CD4-positive, alpha-beta T cell treated with Interleukin-12 subunit alpha and Interleukin-12 subunit beta, for 1 hour (primary cell): ENCODE measurements around the gene CNTN4.

Experiments used
- DNase-seq: peaks from one replicate; pipeline ENCODE4 v3.0.0-alpha.2; 2020

Gene CNTN4

GRCh38 chr3:2423143-2423542 is 324.5 kb downstream of the CNTN4 start:
- DNase-seq: no peak

- no peak for DNase-seq
These were observed 342.9 kb downstream of the CNTN4 start for GRCh38 chr3:2441558-2441957.

GRCh38 chr3:2446146-2446545 is 347.5 kb downstream of the CNTN4 start:
- no peak for DNase-seq

- DNase-seq: no peak
These were observed 353.6 kb downstream of the CNTN4 start for GRCh38 chr3:2452249-2452648.

GRCh38 chr3:2454865-2455264 is 356.2 kb downstream of the CNTN4 start:
- DNase-seq: no peak

- no peak for DNase-seq
These were observed 358.1 kb downstream of the CNTN4 start for GRCh38 chr3:2456788-2457187.

GRCh38 chr3:2458816-2459215 is 360.1 kb downstream of the CNTN4 start:
- no peak for DNase-seq

GRCh38 chr3:2465842-2466241 is 367.2 kb downstream of the CNTN4 start:
- DNase-seq: no peak

GRCh38 chr3:2468816-2469215 is 370.1 kb downstream of the CNTN4 start:
- no peak for DNase-seq

GRCh38 chr3:2476996-2477395 is 378.3 kb downstream of the CNTN4 start:
- no peak for DNase-seq

- DNase-seq: no peak
These were observed 379.0 kb downstream of the CNTN4 start for GRCh38 chr3:2477620-2478019.

- no peak for DNase-seq
These were observed 385.7 kb downstream of the CNTN4 start for GRCh38 chr3:2484162-2485026.

GRCh38 chr3:2485027-2485375 is 386.3 kb downstream of the CNTN4 start:
- DNase-seq: no peak

GRCh38 chr3:2495746-2496145 is 397.1 kb downstream of the CNTN4 start:
- DNase-seq: no peak

GRCh38 chr3:2504912-2505311 is 406.2 kb downstream of the CNTN4 start:
- DNase-seq: no peak

GRCh38 chr3:2506776-2507175 is 408.1 kb downstream of the CNTN4 start:
- DNase-seq: no peak

- no peak for DNase-seq
These were observed 412.0 kb downstream of the CNTN4 start for GRCh38 chr3:2510591-2511145.

GRCh38 chr3:2511356-2511755 is 412.7 kb downstream of the CNTN4 start:
- no peak for DNase-seq

- DNase-seq: no peak
These were observed 414.2 kb downstream of the CNTN4 start for GRCh38 chr3:2512881-2513280.

- DNase-seq: no peak
These were observed 415.3 kb downstream of the CNTN4 start for GRCh38 chr3:2513986-2514385.

- no peak for DNase-seq
These were observed 418.2 kb downstream of the CNTN4 start for GRCh38 chr3:2516762-2517441.

- no peak for DNase-seq
These were observed 419.0 kb downstream of the CNTN4 start for GRCh38 chr3:2517500-2518172.

GRCh38 chr3:2523281-2523836 is 424.7 kb downstream of the CNTN4 start:
- no peak for DNase-seq
